NCI-H1930 (cell line): ENCODE results near the gene TCF4.

Experiments
- DNase-seq, 2 experiments: peaks; one replicate each; lab custom pipeline; 2025; lab: John Stamatoyannopoulos, UW

Gene TCF4

GRCh38 chr18:55385770-55386169, 202.2 kb downstream of the TCF4 start:
- no peak for DNase-seq

GRCh38 chr18:55384551-55385275, 203.3 kb downstream of the TCF4 start:
- DNase-seq = peak in 1 of 2 experiments; percentile 5

- DNase-seq = no peak
Observed at GRCh38 chr18:55384115-55384514, 203.9 kb downstream of the TCF4 start.

GRCh38 chr18:55382277-55382805, 205.7 kb downstream of the TCF4 start:
- no peak for DNase-seq

DNA sequence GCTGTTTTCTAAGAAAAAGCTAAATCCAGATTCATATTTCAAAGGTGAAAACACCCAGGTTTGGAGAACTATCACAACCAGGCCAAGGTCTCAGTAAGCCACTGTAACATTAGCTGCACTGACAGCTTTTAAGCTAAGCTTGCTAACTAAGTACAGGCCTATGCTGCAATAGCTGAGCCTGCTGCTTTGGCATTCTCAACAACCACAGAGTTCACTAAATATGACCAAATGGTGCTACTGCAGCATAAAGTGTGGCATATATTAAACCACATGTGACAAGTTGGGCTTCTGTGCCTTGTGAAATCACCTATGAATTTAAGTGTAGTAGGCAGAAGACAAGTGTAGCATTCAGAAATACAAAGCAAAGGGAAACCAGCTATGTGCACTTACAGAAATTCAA, 206.7 kb downstream of the TCF4 start:
- DNase-seq = no peak

DNA sequence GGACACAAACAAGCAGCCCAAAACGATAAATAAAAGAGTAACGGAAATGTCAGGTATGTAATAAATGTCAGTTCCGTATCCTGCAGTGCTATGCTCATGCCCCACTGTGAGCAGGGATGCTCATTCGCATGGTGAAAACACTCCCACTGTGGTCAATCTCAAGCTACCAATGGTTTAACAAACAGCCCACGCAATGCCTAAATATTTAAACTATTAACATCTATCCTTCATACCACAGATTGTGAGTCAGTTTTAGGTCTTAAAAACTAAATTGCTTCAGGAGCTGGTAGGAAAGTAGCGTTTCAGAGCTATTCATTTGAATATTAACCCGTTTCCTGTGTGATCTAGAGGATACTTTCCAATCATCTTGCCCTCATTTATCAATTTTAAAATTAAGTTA, 207.4 kb downstream of the TCF4 start:
- DNase-seq = no peak

GRCh38 chr18:55376387-55376786, 211.6 kb downstream of the TCF4 start:
- no peak for DNase-seq

GRCh38 chr18:55375930-55376329, 212.1 kb downstream of the TCF4 start:
- no peak for DNase-seq

DNA sequence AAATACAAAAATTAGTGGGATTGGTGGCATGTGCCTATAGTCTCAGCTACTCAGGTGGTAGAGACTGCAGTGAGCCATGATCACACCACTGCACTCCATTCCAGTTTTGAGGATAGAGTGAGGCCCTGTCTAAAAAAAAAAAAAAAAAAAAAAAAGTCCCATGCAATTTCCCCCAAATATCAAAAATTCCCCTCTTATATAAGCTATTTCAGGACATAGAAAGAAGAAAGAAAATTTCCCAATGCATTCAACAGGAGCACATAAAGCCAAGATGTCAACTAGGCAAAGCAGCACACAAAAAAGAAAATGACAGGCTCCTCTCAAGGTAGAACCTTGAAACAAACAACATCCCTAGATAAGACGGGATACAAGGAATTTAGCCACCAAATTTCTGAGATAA, 213.3 kb downstream of the TCF4 start:
- DNase-seq = no peak

- no peak for DNase-seq
Observed at GRCh38 chr18:55372209-55372608, 215.8 kb downstream of the TCF4 start.

DNA sequence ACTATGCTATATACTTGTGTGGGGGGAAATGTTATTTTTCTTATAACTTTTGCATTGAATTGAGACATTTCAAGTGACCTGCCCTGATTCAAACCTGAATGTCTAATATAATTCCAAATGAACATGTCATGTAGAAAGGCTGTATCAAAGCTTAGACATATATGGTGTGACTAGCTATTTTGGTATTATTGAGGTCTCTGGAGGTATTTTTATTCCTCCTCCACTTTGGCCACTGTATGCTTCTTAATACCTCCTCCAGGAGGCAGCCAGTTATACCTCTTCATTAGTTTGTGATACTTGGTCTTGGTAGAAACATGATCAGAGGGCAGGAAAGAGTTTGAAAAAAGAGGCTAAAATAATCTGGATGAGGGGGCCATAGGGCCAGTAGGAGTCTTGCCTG, 217.1 kb downstream of the TCF4 start:
- DNase-seq = no peak

GRCh38 chr18:55369346-55369745, 218.6 kb downstream of the TCF4 start:
- DNase-seq = no peak

DNA sequence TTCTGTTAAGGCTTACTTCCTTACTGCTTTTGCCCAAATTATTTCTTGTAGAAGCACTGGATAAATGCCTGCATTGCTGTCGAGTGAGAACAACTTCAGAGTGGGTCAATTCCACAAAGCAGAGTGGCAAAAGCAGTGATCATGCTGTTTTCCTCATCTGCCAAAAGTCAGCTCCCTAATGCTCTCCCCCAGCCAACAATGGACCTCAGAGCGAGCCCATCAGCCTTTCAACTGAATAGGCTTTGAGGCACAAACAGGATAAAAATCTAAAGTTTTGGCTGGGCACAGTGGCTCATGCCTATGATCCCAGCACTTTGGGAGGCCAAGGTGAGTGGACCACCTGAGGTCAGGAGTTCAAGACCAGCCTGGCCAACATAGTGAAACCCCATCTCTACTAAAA, 222.7 kb downstream of the TCF4 start:
- DNase-seq = no peak

DNA sequence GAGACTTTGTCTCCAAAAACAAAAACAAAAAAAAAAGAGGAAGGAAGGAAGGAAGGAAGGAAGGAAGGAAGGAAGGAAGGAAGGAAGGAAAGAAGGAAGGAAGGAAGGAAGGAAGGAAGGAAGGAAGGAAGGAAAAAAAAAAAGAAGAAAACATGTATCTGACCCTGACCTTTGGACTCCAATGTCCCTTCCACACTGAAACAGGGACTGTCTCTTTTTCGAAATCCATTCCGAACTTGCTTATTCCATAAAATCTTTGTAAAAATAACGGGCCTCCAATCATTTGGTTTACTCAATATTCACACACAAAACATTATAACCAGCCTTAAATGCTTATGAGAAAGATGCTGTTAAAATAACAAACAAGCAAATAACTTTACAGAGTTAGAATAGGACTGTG, 225.7 kb downstream of the TCF4 start:
- DNase-seq = no peak

DNA sequence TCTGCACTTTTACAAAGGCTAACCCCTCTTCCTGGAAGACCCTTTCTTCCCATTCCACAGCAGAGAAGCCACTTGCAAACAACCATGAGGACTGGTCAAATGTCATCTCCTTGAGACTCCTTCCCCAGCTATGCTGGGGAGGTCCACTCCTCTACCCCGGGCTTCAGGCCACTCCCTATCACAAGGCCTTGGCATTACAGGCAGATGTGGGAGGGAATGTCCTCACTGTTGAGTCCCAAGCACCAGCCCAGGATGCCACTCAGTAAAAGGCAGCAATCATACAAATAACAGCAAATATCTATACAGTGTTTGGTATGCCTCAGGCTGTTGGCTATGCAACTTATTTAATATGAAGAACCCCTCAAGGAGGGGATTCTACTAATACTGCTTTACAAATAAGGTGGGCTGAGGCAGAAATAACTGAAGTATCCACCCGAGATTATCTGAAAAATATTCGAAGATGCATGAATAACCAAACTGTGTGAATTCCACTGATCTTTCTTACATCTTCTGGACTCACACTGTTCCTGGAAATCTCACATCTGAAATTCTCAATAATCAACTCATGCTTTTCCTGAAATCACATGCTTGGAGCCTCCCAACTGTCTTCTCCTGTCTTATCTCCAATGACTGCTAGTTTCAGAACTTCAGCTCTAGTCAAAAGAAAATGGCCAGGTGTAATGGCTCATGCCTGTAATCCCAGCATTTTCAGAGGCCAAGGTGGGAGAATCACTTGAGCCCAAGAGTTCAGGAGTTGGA, 226.3 kb downstream of the TCF4 start:
- no peak for DNase-seq

GRCh38 chr18:55360061-55360460, 227.9 kb downstream of the TCF4 start:
- no peak for DNase-seq

GRCh38 chr18:55356815-55357214, 231.2 kb downstream of the TCF4 start:
- no peak for DNase-seq

DNA sequence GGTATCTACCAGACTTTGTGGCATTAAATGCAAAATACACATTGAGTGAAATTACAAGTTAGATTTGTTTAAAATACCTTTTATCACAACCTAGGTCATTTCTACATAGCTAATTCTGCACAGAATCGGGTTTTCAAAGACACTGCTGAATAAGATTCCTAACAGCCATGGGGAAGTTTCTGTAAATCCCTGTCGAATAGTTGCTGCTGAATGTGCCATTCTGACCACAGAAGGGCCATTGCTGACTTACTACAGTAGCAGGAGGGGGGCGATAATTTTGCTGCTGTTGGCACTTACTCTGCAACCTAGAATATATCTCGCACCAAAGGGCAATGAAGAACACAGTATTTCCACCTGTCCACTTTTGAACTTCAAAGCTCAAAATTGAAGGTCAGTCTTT, 232.8 kb downstream of the TCF4 start:
- no peak for DNase-seq

DNA sequence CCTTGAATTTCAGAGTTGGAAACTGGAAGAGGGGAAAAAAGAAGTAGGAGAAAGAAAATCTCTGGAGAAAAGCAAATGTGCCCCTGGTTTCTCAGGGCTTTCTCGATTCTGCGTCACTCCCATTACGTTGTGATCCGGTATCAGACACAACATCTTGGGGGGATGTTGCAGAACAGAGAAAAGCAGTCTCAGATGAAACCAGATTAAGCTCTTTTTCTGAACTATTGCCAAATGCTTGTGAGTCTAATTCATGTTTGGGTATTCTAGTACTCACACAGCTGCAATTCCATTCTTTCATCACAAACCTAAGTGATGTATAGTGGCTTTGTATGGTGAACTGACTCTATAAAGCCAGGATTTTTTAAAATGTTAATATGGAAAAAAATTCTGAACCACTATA, 233.2 kb downstream of the TCF4 start:
- no peak for DNase-seq

DNA sequence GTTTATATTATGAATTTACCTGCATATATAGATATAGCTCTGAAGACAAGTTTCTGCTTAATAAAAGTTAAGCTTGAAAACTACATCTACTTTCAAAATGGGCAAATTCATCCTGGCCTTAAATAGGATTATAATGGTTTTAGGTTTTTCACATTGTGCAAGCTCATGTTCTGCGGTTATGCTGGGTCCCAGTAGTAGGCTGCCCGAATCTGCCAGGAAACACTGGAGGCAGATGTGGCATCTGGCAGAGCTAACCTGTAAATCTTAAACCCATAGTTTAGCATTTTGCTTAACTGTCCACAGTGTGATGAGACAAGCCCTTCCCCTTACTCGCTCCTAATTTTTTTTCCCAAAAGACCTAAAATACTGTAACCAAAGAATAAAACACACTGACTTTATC, 234.2 kb downstream of the TCF4 start:
- DNase-seq = no peak

GRCh38 chr18:55353391-55353790, 234.6 kb downstream of the TCF4 start:
- no peak for DNase-seq

DNA sequence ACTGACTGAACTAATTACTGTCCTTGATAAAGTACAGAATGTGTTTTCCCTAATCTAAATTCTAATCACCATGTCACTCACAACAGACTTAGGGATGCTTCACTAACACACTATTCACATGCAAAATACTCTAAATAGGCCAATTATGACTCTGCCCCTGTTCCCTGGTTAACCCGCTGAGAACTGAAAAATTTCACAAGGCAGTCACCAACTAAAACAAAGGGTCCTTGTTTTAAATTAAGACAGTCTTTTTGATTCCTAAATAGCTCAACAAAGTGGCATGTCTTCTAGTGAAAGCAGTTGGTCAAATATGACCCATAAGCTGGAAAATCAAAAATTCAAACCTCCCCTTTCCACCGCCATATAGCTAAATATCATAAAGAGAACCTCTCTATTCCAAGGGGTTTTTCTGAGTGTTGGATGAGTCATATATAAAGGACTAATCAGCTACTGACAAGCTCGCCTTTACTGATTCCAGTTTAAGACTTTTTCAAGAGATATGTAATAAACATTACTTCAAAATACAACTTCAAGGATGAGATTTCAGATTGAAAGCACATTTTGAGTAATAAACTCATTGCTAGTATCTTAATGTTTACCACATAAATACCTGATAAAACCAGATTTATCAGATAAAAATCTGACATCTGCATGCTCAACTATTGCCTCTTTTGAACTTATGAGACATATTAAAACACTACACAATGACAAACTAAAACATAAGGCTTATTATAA, 235.8 kb downstream of the TCF4 start:
- DNase-seq = no peak

DNA sequence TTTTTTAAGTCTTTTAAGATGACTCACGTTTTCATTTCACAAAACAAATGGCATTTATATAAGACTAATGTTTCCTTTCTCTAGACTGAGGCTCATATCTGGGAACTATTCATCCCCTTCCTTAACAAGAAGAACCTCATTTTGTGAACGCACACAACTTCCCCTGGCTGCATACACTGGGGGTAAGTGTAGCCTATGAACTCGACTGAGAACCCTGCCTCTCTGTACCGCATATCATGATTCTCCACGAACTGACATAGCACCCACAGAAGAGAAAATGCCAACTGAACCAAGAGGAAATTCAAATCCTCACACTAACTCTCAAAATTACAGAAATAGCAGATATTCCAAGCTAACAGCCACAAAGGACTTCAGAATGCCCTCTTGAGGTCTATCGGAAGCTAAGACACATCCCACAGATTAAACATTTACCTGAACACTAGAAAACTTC, 236.7 kb downstream of the TCF4 start:
- no peak for DNase-seq
